GM21423 (cell line): Measurements from ENCODE around the gene STAC2.
"Not testable (repeated sequence)": the region's sequence is repeated elsewhere in the genome, so short reads cannot be mapped to it uniquely, and the experiment has no call there.

Source experiments
- ATAC-seq: cut with Tn5 transposase; IDR thresholded peaks from one replicate; pipeline ENCODE4 v1.9.1; 2021; ENCODE audit warnings: mild to moderate bottlenecking, moderate library complexity; ENCODE audit not compliant: unreplicated experiment

STAC2 gene

DNA sequence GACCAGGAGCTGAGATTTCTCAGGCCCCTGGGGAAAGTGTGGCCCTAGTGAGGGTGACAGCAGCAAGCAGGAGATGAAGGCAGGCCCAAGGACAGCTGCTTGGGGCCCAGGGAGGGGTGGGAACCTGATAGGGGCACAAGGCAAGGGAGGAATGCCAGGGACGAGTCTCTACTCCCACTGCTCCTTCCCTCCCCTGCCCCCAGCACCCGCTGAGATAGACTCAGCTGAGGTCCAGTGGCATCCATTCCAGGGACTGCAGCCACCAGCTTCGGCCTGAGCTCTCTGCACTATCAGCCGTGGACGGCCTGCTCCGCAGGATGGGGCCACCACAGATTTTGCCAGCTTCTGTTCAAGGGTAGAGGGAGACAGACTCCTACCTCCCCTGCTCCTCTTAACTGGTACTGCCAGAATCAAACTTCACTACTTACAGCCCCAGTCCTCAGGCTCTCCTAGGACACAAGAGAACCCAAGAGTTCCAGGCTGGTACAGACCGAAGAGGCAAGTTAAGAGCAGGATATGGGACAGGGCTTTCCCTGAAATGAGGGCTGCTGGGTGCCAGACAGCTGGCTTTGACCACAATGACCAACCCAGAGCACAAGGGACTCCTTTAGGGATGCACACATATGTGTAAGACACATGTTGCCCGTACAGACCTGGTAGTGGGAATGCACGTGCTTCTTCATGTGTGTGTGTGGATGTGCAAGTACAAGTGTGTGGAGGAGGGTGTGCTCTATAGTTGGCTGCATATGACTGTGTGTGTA, 33.8 kb downstream of the STAC2 start:
- ATAC-seq = no peak

GRCh38 chr17:39187152-39187830, 38.5 kb downstream of the STAC2 start:
- no peak for ATAC-seq

GRCh38 chr17:39186481-39187002, 39.2 kb downstream of the STAC2 start:
- no peak for ATAC-seq

DNA sequence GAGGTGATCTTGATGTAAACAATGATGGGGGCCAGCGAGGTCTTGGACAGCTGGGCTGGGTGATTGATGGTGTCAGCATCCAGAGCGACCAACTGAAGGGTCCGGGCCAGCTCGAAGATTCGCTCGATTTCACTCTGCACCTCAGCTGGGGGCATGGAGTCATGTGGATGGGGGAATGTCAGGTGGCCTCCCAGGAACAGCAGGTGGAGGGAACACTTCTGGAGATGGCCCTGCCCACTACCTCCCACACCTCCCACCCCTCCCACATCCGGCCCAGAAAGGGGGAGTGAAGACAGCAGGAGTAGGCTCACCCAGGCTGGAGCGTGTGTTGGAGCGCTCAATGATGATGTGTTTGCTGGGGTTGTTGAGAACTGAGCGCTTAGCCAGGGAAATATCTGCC, 42.0 kb downstream of the STAC2 start:
- ATAC-seq = no peak

DNA sequence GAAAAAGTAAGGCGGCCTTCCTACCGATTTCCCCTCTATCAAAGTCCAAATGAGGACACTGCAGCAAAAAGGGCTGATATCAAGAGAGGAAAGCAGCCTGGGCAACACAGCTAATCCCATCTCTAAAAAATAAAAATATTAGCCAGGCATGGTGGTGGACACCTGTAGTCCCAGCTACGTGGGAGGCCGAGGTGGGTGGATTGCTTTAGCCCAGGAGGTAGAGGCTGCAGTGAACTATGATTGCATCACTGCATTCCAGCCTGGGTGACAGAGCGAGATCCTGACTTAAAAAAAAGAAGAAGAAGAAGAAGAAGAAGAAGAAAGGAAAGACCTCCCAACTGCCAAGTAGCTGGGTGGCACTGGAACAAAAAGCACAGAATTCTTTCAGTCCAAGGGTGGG, 42.7 kb downstream of the STAC2 start:
- no peak for ATAC-seq

DNA sequence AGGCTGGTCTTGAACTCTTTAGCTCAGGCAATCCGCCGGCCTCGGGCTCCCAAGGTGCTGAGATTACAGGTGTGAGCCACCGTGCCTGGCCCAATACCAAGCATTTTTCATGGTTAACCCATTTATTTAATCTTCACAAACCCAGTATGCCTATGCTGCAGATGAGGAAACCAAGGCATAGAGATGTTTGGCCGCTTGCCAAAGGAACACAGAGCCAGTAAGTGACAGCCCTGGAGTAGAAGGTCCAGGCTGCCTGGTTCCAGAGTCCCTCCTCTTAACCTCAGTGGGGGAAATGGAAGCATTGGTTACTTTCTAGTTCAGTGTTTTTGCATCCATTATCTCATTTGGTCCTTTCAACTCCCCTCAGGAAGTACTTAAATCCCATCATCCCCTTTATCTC, 44.4 kb downstream of the STAC2 start:
- ATAC-seq = no peak

GRCh38 chr17:39178536-39178935, 47.2 kb downstream of the STAC2 start:
- no peak for ATAC-seq

GRCh38 chr17:39177256-39177655, 48.5 kb downstream of the STAC2 start:
- no peak for ATAC-seq

DNA sequence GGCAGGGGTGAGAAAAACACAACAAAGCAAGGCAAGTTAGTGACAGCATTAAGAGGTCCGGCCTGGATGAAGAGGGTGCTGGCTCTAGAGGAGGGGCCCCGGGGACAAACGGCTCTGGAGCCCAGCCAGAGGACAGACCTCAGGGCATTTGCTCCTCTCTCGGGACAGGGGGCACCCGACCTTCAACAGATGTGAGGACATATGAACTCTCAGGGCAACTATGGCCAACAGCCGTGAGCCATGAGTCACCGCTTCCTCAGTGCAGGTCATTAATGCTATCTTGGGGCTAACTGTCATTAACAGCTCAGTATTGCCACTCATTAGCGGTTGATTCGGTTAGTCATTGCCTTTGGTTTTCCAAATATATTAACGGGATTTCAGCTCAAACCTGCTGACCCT, 50.1 kb downstream of the STAC2 start:
- no peak for ATAC-seq

- no peak for ATAC-seq
These were observed 50.6 kb downstream of the STAC2 start for GRCh38 chr17:39174920-39175694.

- ATAC-seq = no peak
These were observed 52.0 kb downstream of the STAC2 start for GRCh38 chr17:39173526-39174274.

- ATAC-seq = no peak
These were observed 52.7 kb downstream of the STAC2 start for GRCh38 chr17:39173080-39173479.

DNA sequence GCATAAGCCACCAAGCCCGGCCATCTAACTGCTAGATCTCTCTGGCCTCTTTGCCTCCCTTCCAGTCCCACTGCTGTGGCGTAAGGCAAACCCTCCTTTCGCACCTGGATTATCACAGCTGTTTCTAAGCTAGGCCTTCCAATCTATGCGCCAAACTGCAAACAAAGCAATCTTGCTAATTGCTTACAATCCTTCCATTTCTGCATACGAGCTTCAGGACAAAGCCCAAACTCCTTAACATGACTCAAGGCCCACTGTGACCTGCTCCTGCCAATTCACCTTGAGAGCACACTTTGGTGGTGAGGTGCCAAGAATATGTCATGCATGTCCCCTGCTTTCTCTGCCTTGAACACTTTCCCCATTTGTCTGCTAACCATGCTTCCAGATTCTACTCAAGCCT, 53.8 kb downstream of the STAC2 start:
- no peak for ATAC-seq

- no peak for ATAC-seq
These were observed 55.2 kb downstream of the STAC2 start for GRCh38 chr17:39170558-39170957.

DNA sequence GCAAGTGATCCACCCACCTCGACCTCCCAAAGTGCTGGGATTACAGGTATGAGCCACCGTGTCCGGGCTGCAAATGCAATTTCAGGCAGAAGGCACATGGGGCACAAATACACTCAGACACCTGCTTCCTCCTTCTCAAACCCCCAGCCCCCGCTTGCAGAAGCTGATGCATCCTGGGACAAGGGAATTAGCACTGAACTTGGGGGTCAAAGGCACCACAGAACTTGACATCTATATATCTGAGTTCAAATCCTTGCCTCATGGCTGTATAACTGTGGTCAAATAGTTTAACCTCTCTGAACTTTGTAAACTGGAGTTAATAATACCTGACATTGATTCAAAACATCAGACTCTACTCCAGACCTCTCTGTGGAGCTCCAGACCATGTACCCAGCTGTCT, 55.6 kb downstream of the STAC2 start:
- ATAC-seq = no peak

DNA sequence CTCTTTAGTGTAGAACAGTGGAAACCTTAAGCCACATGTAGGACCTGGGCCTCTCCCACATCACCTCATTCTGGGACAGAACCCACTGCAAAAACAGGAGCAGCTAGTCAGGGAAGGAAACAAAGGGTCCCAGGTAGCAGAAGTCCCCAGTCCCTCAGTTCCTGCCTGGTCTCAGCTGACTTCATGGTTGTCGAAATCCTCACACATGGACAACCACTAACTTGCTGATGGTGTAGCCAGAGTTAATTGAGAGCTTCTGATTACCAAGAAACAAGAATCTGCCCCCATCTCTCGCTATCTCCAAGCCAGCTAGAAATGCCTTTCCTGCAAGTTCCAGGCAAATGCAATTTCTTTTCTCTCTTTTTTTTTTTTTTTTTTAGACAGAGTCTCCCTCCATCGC, 56.2 kb downstream of the STAC2 start:
- no peak for ATAC-seq

DNA sequence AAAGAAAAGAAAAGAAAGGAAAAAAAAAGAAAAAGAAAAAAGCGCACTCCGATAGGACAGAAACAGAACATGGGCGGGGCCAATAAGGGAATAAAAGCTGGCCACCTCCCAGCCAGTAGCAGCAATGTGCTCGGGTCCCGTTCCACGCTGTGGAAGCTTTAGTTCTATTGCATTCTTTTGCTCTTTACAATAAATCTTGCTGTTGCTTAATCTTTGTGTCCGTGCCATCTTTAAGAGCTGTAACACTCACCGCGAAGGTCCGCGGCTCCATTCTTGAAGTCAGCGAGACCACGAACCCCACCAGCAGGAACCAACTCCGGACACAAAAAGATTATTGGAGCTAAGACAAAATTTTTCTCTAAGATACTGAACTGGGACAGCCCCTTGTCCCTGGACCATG, 56.6 kb downstream of the STAC2 start:
- ATAC-seq = no peak

GRCh38 chr17:39168503-39168902, 57.2 kb downstream of the STAC2 start:
- ATAC-seq = not testable (repeated sequence)

DNA sequence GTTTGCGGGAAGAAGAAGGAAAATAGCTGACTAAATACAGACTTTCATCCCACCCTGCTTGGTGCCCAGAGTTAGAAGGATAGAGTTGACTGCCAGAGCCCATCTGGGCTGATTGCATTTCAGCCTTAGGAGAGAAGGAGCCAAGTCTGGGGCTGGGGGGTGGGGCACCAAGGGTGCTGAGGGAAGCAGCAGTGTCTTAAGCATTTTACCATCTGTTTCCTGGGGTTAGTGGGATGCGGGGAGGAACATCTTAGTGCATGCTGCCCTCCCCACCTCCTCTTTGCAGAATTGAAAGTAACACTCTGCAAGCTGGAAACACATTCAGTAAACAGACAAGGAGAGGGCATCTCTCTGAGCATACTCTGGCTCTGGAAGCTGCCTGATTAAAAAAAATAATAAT, 58.3 kb downstream of the STAC2 start:
- ATAC-seq = no peak

DNA sequence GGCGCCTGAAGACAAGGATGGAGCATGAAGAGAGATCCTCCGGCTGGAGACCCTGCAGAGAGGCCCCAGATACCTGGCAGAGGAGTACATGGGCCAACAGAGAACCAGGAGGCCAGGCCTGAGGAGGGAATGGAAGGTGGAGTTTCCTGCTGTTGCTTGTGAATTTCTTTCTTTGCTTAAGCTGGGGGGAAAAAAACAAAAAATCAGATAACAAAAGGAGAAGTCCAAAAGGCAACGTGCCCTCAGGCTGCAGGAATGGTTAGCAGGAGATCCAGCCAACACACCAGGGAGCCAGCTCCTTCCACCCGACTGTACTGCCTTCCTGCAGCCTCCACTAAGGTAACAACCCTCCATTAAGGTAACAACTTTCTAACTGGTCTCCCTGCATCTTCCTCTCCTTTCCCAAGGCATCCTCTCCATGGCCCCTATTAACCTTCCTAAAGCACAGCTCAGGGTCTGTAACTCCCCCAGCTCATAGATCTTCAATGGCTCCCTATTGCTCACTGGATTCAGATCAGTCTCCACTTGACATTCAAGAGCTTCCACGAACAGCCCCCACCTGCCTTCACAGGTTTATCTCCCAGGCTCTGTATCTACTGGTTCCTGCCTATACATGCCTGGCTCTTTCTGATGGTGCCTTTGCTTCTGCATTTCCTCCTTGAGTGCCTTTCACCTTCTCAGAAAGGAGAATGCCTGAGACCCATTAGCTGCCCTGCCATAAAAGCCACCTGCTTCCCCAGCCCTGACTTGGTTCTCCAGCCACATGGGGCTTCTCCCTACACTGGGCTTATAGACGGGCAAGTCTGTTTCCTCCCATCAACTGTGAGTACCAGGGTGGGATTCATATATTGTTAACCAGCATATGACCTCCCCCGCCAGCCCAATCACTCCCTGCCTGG, 59.1 kb downstream of the STAC2 start:
- ATAC-seq = no peak
